Left ventricle myocardium inferior (tissue), 1 donor: ENCODE results near the gene EEFSEC. TPM values are rescaled to one million over a fixed set of nuclear protein-coding genes. Genes with fewer than 3 reads are reported as not detected.
A peak's percentile ranks its signal among the peaks of the same experiment; 100 is the strongest.

ENCODE experiments used
- DNase-seq: peaks from one replicate; pipeline ENCODE4 v3.0.0-alpha.2; 2020
- H3K27ac ChIP-seq: fragments of 200-600 bp; replicated peaks from 2 replicates; pipeline ENCODE4 v1.8.0; 2021
- H3K27me3 ChIP-seq: fragments of 200-600 bp; 2 replicates; pipeline ENCODE4 v1.8.0; 2021; ENCODE audit warnings: low read depth
- H3K36me3 ChIP-seq: fragments of 200-600 bp; 2 replicates; pipeline ENCODE4 v1.8.0; 2021
- H3K4me1 ChIP-seq: fragments of 200-600 bp; 2 replicates; pipeline ENCODE4 v1.8.0; 2021
- H3K4me3 ChIP-seq: fragments of 200-600 bp; 2 replicates; pipeline ENCODE4 v1.8.0; 2021; ENCODE audit warnings: mild to moderate bottlenecking, moderate library complexity
- H3K9me3 ChIP-seq: fragments of 200-600 bp; replicated peaks from 2 replicates; pipeline ENCODE4 v1.8.0; 2021
- intact Hi-C: fragments of 100-400 bp; cut with micrococcal nuclease; formaldehyde crosslinking; loops from one replicate; pipeline ENCODE4 v1.11.0; 2022
- total RNA-seq: library from RNA; stranded (reverse); fragmentation: NEBNext Ultra II Directional; extraction: Animal tissue kit (Norgen Biotek cat#: 25700); gene quantifications from one replicate; pipeline ENCODE4 v1.2.1, GENCODE V29; 2021
- TF ChIP-seq, protein P1 (sequence below): fragments of 200-600 bp; IDR thresholded peaks from 2 replicates; pipeline ENCODE4 v1.8.0; 2021; ENCODE audit warnings: antibody characterized with exemption, mild to moderate bottlenecking, borderline replicate concordance
- donor health status: DM: no; HTN: yes; CAD: no; lungs with severe emphysema.

The EEFSEC gene
- total RNA-seq, 1 donor from 2014 or later: 23.7 TPM

DNA sequence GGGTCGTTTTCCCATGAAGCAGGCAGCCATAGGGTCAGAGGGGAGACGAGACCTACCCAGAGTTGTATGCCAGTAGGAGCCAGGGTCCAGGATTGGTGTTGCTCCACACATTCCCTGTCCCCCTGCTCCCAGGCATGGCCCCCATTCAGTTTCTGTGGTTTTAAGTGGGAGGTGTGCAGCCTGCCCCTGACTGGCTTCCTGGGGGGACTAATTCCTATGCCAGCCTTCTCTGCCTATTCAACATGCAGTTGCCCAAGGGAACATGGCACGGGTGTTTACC is 126.3 kb downstream of the EEFSEC start:
- no peak overlapping the region for H3K27ac ChIP-seq
- H3K4me1 ChIP-seq: peaks cover 86% of the 10 kb centered on the region
- no peaks in the 10 kb centered on the region for H3K27me3 ChIP-seq
- TF ChIP-seq, protein P1, sequence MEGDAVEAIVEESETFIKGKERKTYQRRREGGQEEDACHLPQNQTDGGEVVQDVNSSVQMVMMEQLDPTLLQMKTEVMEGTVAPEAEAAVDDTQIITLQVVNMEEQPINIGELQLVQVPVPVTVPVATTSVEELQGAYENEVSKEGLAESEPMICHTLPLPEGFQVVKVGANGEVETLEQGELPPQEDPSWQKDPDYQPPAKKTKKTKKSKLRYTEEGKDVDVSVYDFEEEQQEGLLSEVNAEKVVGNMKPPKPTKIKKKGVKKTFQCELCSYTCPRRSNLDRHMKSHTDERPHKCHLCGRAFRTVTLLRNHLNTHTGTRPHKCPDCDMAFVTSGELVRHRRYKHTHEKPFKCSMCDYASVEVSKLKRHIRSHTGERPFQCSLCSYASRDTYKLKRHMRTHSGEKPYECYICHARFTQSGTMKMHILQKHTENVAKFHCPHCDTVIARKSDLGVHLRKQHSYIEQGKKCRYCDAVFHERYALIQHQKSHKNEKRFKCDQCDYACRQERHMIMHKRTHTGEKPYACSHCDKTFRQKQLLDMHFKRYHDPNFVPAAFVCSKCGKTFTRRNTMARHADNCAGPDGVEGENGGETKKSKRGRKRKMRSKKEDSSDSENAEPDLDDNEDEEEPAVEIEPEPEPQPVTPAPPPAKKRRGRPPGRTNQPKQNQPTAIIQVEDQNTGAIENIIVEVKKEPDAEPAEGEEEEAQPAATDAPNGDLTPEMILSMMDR: no peak
- DNase-seq: no peak
- H3K4me3 ChIP-seq: no peak overlapping the region
- intact Hi-C loops: no loop called here
- no peaks in the 10 kb centered on the region for H3K36me3 ChIP-seq
- H3K9me3 ChIP-seq: no peaks in the 10 kb centered on the region

DNA sequence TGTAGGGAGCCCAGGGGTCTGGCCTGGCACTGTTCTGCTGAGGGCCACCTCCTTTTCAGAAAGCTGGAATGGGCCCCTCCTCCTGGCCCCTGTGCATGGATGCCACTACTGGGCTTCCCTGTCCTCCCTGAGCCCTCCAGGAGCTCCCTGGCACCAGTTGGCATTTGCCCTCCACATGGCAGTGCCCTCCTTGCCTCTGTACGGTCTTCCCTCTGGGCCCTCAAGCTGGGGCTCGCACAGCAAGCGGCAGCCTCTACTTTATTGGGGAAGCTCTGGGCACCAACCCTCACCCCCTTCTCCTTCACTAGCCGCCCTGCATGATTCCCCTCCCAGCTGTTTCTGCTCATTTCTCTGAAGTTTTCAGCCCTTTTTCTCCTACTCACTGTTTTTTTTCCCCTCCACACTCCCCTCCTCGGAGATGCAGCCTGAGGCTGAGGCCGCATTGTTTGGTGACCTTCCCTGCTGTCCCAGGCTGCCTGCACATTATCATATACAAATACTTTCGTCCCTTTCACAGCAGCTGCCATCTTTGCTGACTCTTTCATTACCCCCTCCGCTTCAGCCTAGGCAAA is 127.3 kb downstream of the EEFSEC start:
- Histone ChIP-seq H3K9me3 (no peaks in the 10 kb centered on the region), H3K36me3 (no peaks in the 10 kb centered on the region), H3K27me3 (no peaks in the 10 kb centered on the region), H3K4me3 (no peak overlapping the region), H3K4me1 (peaks cover 79% of the 10 kb centered on the region), H3K27ac (no peak overlapping the region)
- intact Hi-C loops: no loop called here
- DNase-seq: no peak
- TF ChIP-seq, protein P1: no peak

DNA sequence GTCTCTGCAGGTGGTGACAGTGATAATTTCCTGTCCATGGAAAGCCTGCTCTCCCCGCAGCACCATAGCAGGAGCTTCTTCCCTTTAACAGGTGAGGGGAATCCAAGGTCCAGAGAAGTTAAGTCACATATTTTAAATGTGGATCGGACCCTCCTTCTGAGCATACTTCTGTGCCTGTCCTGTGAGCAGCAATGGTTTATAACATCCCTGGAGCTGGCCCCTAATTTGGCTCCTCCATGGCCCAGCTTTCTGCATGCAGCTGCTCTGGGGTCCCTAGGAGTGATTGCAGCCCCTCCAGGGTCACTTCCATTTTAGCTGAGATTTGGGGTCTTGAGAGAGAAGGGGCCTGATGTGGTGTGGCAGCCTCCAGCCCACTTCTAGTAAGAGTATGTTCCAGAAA is 127.8 kb downstream of the EEFSEC start:
- Histone ChIP-seq H3K4me1 (peaks cover 74% of the 10 kb centered on the region), H3K27me3 (no peaks in the 10 kb centered on the region), H3K4me3 (no peak overlapping the region), H3K9me3 (no peaks in the 10 kb centered on the region), H3K36me3 (no peaks in the 10 kb centered on the region), H3K27ac (no peak overlapping the region)
- TF ChIP-seq, protein P1: no peak
- intact Hi-C loops: no loop called here
- no peak for DNase-seq

DNA sequence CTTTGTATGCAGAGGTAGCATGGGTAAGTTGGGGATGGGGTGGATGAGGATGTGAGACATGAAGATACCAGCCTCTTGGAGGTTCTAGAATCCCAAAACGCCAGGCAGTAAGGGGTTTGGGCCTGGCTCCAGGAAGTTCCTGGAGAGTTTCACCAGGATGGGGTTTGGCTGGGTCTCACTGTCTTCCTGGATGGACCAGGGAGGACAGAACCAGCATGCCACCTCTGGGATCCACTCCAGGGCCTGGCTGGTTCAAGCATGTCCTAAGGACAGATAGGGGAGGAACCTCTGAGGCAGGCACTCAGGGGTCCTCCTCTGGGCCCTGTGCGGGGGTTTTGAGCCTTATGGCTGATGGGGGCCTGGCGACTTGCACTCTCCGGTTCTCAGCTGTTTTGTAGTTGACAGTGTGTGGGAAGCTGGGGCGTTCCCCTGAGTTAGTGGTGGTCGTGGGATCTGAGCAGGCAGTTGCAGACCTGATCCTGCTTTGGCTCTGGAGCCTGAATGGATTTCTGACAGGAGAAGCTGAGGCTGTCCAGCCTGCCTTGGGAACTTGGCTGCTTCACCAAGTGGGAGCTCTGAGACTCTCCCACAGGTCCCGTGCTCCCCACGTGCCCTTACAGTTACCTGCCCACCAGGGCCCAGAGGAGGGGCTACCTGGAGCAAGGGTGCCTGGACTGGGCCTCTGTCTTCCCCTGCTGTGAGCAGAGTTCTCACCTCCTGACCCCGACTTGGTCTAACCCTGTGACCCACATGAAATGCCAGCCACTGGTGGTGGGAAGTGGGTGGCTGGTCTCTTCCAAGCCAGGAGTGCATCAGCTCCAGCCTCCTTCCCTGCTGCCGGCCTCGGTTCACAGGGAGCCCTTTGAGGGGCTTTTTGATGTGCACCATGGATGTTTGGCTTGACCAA is 128.4 kb downstream of the EEFSEC start:
- Histone ChIP-seq H3K9me3 (no peaks in the 10 kb centered on the region), H3K4me1 (peaks cover 68% of the 10 kb centered on the region), H3K4me3 (no peak overlapping the region), H3K36me3 (no peaks in the 10 kb centered on the region), H3K27ac (peak overlapping the region; percentile 76), H3K27me3 (no peaks in the 10 kb centered on the region)
- TF ChIP-seq, protein P1: no peak
- intact Hi-C loops: no loop called here
- DNase-seq: no peak

DNA sequence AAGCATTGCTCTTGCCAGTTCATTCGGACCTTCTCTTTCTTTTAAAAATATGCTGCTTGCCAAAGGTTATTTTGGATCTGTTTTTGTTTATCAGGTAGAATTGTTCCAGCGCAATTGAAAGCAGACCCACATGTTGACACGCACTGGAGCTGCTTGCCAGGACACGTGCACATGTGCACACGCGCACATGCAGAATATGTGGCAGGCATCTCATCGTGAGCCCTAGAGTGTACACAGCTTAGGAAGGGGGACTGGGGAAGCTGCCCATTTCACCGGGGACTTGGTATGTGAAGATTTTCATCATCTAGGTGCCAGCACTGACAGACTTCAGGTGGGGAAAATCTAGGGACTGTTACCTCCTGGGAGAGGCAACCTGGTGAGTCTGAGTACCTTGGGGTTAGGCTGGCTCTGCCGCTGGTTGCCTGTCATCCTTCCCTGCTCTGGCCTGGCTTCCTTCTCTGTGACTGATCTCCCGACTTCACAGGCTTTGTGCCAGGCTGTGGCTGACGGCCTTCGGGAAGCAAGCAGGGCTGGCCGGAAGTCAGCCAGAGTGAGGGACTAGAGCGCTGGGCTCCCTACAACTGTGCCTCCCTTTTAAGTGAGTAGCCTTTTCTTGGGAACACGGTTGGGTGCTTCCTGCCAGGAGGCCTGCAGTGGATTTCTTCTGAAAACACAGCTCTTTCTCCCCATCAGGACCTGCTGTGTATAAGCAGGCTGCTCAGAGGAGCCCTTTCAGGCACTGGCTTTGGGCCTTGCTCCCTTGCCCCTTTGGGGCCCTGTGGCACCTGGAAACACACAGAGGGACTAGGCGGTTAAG is 129.3 kb downstream of the EEFSEC start:
- peak; percentile 72 for DNase-seq
- peak overlapping the region; percentile 76 for H3K27ac ChIP-seq

More for the DNA sequence above, 129.3 kb downstream of the EEFSEC start:
- H3K36me3 ChIP-seq: no peaks in the 10 kb centered on the region
- intact Hi-C loops: no loop called here
- no peak overlapping the region for H3K4me3 ChIP-seq
- no peaks in the 10 kb centered on the region for H3K9me3 ChIP-seq
- H3K27me3 ChIP-seq: no peaks in the 10 kb centered on the region
- H3K4me1 ChIP-seq: peaks cover 59% of the 10 kb centered on the region
- TF ChIP-seq, protein P1: no peak
